ENCODE data around the gene GBA2.

- TF ChIP-seq CTCF (IDR thresholded peaks at IDR 0.05), result no peak
- no peak for TF ChIP-seq POLR2A (IDR thresholded peaks at IDR 0.05)
Observed at GRCh38 chr9:35714579-35715252, 34.3 kb downstream of the GBA2 start.
